Erythroblast (primary cell): ENCODE data around the gene HOXA6.

Experiments used
- DNase-seq, 2 experiments: peaks; one replicate each; lab custom pipeline; 2025; lab: John Stamatoyannopoulos, UW
- GATA1 ChIP-seq: IDR thresholded peaks from 2 replicates; pipeline ENCODE4 v1.6.1; 2011; ENCODE audit warnings: low read depth, mild to moderate bottlenecking, control low read depth, low read length, moderate library complexity
- POLR2A ChIP-seq: IDR thresholded peaks from 2 replicates; pipeline ENCODE4 v1.6.1; 2011; ENCODE audit warnings: mild to moderate bottlenecking, low read length

HOXA6 gene

DNA sequence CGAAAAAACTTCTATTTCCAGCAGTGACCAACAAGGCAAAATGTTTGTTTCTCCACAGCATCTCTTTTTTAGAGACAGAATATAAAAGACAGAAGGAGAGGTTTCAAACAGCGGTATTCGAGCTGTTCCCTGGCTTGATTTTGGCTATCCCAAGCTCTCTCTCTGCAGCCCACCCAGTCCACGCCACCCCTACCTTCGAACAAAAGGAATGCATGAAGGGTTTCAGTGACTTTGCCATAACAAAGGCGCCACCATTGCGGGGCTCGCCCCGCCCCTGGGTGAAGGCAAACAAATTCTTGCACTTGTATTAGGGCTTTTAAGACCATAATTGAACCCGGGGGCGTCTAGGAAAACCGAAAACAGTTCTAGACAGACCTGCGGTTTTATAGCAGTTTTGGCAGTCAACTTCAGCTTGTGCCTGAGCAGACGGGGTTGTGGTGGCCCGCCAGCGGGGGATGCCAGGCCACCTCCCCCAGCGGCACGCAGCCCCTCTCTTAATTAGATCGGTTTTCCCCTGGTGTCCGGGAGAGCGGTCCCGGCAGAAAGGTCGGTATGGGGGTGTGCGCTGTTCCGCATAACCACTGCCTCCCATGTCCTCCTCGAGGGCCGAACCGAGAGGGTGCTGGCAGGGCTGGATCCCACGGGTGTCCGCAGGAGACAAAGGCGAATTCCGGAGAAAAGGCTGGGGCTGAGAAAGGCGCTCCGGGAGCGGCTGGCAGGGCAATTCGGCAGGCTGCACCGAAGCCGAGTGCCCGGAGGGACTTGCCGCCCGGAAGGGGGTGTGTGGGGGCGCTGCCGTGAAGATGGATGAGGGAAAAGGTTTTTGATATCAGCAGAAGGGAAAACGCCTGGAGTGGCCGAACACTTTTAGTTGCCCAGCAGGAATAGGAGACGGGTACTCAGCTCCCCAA lies 40.2 kb upstream of the HOXA6 start:
- TF ChIP-seq POLR2A (no peak), GATA1 (no peak)
- DNase-seq: no peak

DNA sequence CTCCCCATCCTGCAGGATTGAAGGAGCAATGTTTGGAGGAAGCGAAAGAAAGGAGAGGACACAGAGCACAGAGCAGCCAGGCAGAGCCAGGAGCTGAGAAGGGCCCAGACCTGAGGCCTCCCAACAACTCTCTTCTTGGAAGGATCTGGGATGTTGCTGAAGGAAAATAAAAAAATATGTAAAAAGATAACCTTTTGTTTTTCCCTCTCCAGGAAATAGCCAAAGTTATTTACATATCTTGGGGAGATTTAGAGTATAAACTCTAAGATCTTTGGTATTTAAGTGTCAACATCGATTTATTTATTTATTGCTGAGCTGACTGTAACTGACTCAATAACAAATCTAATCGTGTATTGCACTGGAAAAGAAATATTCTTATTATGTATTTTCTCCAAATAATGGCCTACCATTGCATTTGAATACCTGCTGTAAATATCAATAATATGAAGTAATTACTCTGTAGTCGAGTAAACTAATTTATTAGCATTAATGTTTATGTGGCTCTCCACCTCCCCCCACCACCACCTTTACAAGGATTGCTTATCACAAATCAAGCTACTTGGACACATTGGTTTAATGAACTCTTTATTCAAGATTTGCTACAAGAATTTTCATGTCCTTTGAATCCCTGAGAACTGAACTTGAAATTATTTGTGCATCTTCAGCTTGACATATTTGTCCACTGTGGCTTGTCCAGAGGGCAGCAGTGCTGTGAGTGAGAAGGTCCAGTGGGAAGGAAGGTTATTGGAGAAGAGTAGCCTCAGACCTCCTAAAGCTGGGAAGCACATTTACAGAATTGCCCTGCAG lies 39.3 kb upstream of the HOXA6 start:
- DNase-seq: no peak
- TF ChIP-seq GATA1 (no peak), POLR2A (no peak)

DNA sequence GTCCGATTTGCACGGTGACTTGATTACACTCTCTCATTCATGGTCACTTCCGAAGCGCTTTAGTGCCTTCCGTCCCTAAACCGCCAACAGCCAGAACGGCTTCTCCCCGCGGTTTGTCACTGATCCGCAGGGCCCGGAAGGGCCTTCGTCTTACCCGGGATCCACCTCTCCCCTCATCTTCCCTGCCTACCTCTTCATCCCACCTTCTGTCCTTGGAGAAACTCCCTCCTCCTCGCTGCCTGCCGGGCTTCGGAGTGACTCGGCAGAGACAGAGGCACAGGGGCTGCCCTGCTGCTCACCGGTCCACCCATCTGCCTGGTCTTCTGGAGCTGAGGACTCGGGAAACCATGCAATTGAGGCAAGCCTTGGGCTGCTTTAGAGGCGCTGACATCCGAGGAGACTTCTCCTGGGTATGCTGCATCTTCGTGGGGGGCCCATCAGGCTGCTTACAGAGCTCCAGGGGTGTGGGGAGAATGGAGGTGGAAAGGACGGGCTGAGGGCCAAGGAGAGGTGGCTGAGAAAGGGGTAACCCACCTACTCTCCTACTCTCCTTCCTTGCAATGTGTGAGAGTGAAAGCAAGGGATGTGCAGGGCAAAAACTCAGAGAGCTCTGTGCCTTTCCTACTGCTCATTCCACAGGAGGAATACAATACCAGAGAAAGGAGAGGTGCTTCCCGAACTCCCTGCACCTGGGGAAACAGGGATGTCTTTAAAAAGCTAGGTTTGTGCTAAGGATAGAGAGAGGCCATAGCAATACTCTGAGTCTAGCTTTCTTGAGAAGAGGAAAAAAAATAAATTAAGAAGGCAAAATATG lies 38.5 kb upstream of the HOXA6 start:
- TF ChIP-seq GATA1: no peak
- no peak for TF ChIP-seq POLR2A
- DNase-seq: no peak

DNA sequence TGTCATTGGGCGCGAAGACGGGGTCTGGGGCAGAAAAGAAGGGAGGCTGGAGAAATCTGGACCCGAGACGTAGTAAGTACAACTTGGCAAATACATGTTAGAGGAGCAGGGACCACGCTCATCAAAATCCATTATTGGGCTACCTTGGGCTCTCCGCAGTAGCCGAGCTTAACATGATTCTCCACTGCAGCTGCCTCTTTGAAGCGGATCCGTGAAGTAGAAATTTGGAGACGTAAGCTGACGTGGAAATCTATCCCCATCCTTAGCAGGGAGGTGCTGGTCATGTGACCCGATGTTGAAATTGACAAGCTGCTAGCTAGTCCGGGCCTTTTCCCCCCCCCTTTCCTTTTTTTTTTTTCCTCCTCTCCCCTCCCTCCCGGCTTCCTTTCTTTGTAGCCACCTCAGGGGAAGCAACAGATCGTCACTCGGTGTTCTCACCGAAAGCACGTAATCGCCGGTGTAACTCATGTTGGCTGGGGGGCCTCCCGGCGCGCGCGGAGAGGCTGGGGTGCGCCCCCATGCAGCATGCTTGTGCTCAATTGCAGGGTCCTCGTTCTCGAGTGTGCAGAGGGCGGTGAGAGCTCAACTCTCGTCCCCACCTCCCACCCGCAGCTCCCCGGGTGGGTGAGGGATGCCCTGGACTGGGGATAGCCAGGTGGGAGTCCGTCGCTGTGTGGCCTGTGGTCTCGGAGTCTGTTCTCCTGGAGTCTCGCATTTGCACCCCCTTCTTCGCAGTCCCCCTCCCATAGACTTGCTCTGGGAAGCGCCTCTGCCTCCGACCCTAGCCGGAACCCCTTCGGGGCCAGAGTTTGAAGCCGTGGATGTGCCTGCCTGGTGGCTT lies 37.7 kb upstream of the HOXA6 start, which contains the start of gene HOXA11:
Gene HOXA11 (minus strand): TSS at position 220 of the 841 bp plus-strand sequence. CDS start 88 bp downstream, at position 132.
- no peak for TF ChIP-seq POLR2A
- TF ChIP-seq GATA1: no peak
- DNase-seq: peak in 1 of 2 experiments; percentile 16

DNA sequence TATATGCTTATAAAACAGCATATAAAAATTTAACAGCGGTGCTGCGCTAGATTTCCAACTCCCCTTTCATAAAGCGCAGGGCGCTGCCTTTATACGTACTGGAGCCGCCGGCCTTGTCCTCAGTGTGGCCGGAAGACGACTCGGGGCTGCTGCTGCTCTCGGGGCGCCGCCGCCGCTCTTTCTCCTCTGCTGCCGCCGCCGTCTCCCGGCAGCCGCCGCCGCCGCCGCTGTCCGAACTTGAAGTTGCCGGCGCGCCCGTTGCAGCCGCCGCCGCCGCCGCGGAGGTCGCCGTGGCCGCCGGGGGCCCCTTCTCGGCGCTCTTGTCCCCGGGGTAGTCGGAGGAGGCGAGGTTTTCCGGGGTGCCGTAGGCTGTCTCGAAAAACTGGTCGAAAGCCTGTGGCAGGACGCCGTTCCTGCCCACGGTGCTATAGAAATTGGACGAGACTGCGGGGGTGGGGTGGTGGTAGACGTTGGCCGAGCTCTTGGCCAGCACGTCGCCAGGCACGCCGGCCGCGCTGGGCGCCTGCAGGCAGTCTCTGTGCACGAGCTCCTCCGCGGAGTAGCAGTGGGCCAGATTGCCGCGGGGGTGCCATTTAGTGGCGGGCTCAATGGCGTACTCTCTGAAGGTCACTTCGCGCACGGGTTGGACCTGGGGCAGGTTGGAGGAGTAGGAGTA lies 36.9 kb upstream of the HOXA6 start:
- DNase-seq: peak; percentile 16 to 30
- TF ChIP-seq POLR2A (no peak), GATA1 (no peak)

GRCh38 chr7:27183682-27184336 lies 36.2 kb upstream of the HOXA6 start:
- TF ChIP-seq GATA1 (no peak), POLR2A (no peak)
- DNase-seq: peak in 1 of 2 experiments; percentile 11

GRCh38 chr7:27182861-27183681 lies 35.5 kb upstream of the HOXA6 start:
- no peak for DNase-seq
- no peak for TF ChIP-seq POLR2A
- TF ChIP-seq GATA1: no peak

- no peak for TF ChIP-seq GATA1
- TF ChIP-seq POLR2A: no peak
- no peak for DNase-seq
Observed at GRCh38 chr7:27182285-27182841, 34.8 kb upstream of the HOXA6 start.

DNA sequence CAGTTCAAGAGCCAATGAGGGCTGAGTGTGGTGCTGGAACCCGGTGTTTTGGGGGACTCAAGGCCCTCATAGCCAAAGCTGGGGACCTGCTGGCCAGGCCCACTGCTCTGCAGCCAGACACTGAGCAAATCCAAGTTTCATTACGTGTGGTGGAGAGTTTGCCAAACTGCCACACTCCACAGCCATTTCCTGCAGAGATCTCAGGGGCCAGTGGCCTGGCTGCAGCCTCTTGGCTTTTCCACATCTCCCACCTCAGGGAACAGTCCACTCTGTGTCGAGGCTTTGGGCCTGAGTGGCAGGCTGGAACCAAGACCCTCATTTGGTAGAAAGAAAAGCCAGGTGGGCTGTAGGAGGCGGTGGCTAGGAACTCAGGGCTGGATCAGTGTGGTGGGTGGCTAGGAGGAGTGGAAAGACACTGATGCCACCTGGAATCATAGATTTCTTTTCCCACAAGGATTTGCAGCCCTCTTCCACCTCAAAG lies 34.3 kb upstream of the HOXA6 start:
- no peak for DNase-seq
- TF ChIP-seq GATA1 (no peak), POLR2A (no peak)

- DNase-seq: no peak
Observed at GRCh38 chr7:27180431-27181420, 33.2 kb upstream of the HOXA6 start.

More at GRCh38 chr7:27180431-27181420, 33.2 kb upstream of the HOXA6 start:
- TF ChIP-seq POLR2A: no peak
- TF ChIP-seq GATA1: no peak
